Suprapubic skin (tissue), 4 donors: ENCODE data around the gene NCR1. TPM values are rescaled to one million over a fixed set of nuclear protein-coding genes. Genes with fewer than 3 reads are reported as not detected.
"Not testable (repeated sequence)": the region's sequence is repeated elsewhere in the genome, so short reads cannot be mapped to it uniquely, and the experiment has no call there.

Experiments used
- DNase-seq, 2 donors: peaks; one replicate each; pipeline ENCODE4 v3.0.0-alpha.2; 2019; ENCODE audit warnings: low spot score in 2 of 2
- H3K27ac ChIP-seq: fragments of 200-600 bp; sonication (generic); one replicate; pipeline ENCODE4 v1.5.1; 2019
- H3K27me3 ChIP-seq: fragments of 200-600 bp; sonication (generic); one replicate; pipeline ENCODE4 v1.5.1; 2019
- H3K36me3 ChIP-seq: fragments of 200-600 bp; sonication (generic); one replicate; pipeline ENCODE4 v1.5.1; 2019
- H3K4me1 ChIP-seq: fragments of 200-600 bp; sonication (generic); one replicate; pipeline ENCODE4 v1.5.1; 2019
- H3K4me3 ChIP-seq: fragments of 200-600 bp; sonication (generic); one replicate; pipeline ENCODE4 v1.5.1; 2019; ENCODE audit warnings: mild to moderate bottlenecking
- H3K9me3 ChIP-seq: fragments of 200-600 bp; sonication (generic); one replicate; pipeline ENCODE4 v1.5.1; 2019
- EP300 ChIP-seq: sonication (generic); formaldehyde crosslinking; IDR thresholded peaks from one replicate; pipeline ENCODE4 v1.6.1; 2017; ENCODE audit warnings: antibody characterized with exemption
- POLR2A ChIP-seq, 2 donors: fragments of 450-650 bp; IDR thresholded peaks; one replicate each; pipeline ENCODE4 v1.6.1; 2017; ENCODE audit warnings: antibody characterized with exemption in 2 of 2, mild to moderate bottlenecking in 2 of 2, moderate library complexity in 2 of 2
- POLR2AphosphoS5 ChIP-seq, 3 donors: sonication (generic); formaldehyde crosslinking; IDR thresholded peaks; one replicate each; pipeline ENCODE4 v1.6.1; 2017; ENCODE audit warnings: antibody characterized with exemption in 3 of 3
- WGBS: methylation state at CpG from one replicate; pipeline ENCODE4 v1.1.5; 2018; 5-methylcytosine and 5-hydroxymethylcytosine counted together
- total RNA-seq, 4 donors: library from RNA; depleted of rRNA; stranded (reverse); fragments of >200 nt; gene quantifications; one replicate each; pipeline ENCODE4 v1.1.0, GENCODE V29; 2016
- TF ChIP-seq, protein P1 (sequence below), 2 donors: fragments of 200-600 bp in 1 of 2; fragments of 450-650 bp in 1 of 2; sonication (generic) in 1 of 2; IDR thresholded peaks; one replicate each; pipeline ENCODE4 v1.5.1; 2016 to 2019; ENCODE audit warnings: antibody characterized with exemption in 2 of 2, mild to moderate bottlenecking in 1 of 2, moderate library complexity in 1 of 2

The NCR1 gene
- total RNA-seq, 4 donors from 2014 or later, result not detected

DNA sequence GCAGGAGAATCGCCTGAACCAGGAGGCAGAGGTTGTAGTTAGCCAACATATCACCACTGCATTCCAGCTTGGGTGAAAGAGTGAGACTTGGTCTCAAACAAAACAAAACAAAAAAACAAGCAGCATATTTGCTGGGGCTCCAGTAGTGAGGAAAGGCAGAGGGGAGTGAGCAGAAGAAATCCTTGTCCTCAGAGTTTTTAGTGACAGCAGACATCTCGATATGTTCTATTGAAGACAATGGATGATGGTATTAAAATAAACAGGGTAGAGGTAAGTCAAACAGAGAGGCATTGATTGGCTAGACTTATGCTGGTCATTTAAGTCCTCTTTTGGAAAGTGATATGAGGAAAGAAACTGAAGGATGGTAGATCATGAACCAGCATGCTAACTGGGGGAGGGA is 22.4 kb downstream of the NCR1 start:
- no peaks in the 10 kb centered on the region for H3K36me3 ChIP-seq
- peaks cover 11% of the 10 kb centered on the region for H3K9me3 ChIP-seq
- H3K27ac ChIP-seq, result no peak overlapping the region
- H3K4me3 ChIP-seq, result no peak overlapping the region
- DNase-seq, result no peak
- WGBS, result 92% methylated on average over 2 of the region's 2 CpGs
- TF ChIP-seq EP300 (no peak), POLR2A (IDR thresholded peaks at IDR 0.05) (no peak), POLR2AphosphoS5 (IDR thresholded peaks at IDR 0.05) (no peak)
- TF ChIP-seq, protein P1, sequence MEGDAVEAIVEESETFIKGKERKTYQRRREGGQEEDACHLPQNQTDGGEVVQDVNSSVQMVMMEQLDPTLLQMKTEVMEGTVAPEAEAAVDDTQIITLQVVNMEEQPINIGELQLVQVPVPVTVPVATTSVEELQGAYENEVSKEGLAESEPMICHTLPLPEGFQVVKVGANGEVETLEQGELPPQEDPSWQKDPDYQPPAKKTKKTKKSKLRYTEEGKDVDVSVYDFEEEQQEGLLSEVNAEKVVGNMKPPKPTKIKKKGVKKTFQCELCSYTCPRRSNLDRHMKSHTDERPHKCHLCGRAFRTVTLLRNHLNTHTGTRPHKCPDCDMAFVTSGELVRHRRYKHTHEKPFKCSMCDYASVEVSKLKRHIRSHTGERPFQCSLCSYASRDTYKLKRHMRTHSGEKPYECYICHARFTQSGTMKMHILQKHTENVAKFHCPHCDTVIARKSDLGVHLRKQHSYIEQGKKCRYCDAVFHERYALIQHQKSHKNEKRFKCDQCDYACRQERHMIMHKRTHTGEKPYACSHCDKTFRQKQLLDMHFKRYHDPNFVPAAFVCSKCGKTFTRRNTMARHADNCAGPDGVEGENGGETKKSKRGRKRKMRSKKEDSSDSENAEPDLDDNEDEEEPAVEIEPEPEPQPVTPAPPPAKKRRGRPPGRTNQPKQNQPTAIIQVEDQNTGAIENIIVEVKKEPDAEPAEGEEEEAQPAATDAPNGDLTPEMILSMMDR (IDR thresholded peaks at IDR 0.05), result no peak
- H3K4me1 ChIP-seq, result no peaks in the 10 kb centered on the region
- peaks cover 3% of the 10 kb centered on the region for H3K27me3 ChIP-seq

DNA sequence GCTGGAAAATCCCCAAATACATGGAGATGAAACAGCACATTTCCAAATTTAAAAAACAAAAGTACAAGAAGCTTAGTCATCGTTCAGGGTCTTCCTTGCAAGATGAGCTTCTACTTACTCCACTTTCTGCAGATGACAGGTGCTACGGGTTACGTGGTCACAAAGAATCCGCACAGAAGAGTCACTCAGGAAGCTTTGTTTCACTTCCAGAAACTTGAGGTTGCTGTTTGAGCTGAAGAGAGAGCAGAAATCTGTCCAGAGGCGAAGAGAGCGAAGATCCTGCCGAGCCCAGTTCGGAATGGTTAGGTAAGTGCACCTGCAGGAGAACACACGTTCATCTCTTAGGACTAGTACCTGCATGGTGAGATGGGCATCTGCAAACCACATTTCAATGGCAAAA is 32.0 kb downstream of the NCR1 start:
- TF ChIP-seq POLR2A (IDR thresholded peaks at IDR 0.05) (no peak), EP300 (no peak), POLR2AphosphoS5 (IDR thresholded peaks at IDR 0.05) (no peak)
- TF ChIP-seq, protein P1 (IDR thresholded peaks at IDR 0.05), result no peak
- WGBS, result 75% methylated on average over 9 of the region's 9 CpGs
- no peaks in the 10 kb centered on the region for H3K36me3 ChIP-seq

DNA sequence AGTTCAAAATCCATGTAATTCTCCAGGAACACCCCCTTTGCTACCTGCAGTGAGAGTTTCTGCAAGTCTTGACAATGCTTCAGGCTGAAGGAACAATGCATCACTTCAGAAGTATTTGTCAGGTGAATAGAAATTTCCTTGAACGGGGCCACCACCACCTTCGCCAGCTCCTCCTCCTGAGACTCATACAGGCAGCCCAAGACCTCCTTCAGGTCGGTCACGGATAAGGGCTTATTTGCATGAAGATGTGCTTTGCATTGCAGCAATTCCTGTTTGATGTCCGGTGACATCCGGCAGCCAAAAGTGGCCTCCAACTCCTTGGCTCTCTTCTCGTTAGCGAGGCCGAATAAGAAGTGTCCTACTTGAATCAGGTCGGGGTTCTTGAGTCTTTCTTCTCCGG is 33.0 kb downstream of the NCR1 start:
- no peaks in the 10 kb centered on the region for H3K4me1 ChIP-seq
- TF ChIP-seq, protein P1 (IDR thresholded peaks at IDR 0.05), result no peak
- TF ChIP-seq POLR2AphosphoS5 (IDR thresholded peaks at IDR 0.05), result no peak
- TF ChIP-seq EP300, result no peak
- no peak for TF ChIP-seq POLR2A (IDR thresholded peaks at IDR 0.05)
- H3K9me3 ChIP-seq, result no peaks in the 10 kb centered on the region
- WGBS, result 82% methylated on average over 11 of the region's 11 CpGs
- DNase-seq, result no peak
- H3K27ac ChIP-seq, result no peak overlapping the region
- peaks cover 5% of the 10 kb centered on the region for H3K27me3 ChIP-seq
- H3K4me3 ChIP-seq, result no peak overlapping the region
- no peaks in the 10 kb centered on the region for H3K36me3 ChIP-seq

More for the DNA sequence above, 32.0 kb downstream of the NCR1 start:
- Histone ChIP-seq H3K4me1 (no peaks in the 10 kb centered on the region), H3K4me3 (no peak overlapping the region), H3K27ac (no peak overlapping the region), H3K27me3 (peaks cover 5% of the 10 kb centered on the region), H3K9me3 (no peaks in the 10 kb centered on the region)
- no peak for DNase-seq

DNA sequence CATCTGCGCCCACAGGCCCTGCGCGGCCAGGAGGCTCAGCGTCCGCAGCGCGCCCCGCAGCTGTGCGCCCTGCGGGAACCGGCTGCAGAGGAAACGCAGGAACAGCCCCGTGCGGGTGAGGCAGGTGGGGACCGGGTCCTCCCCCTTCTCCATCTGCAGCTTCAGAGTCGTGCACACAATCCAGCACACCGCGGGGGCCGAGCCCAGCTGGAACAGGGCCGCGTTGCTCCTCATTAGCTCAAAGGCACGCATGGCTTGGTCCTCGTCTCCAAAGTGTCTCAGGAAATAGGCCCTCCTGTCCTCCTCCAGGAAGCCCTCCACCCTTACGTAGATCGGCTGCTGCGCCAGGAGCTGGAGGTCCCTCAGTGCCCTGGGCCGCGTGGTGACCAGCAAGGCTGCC is 33.6 kb downstream of the NCR1 start:
- DNase-seq, H3K36me3 ChIP-seq, H3K9me3 ChIP-seq, H3K27ac ChIP-seq, H3K4me3 ChIP-seq, H3K27me3 ChIP-seq, H3K4me1 ChIP-seq: not testable (repeated sequence)
- WGBS, result 86% methylated on average over 4 of the region's 28 CpGs

DNA sequence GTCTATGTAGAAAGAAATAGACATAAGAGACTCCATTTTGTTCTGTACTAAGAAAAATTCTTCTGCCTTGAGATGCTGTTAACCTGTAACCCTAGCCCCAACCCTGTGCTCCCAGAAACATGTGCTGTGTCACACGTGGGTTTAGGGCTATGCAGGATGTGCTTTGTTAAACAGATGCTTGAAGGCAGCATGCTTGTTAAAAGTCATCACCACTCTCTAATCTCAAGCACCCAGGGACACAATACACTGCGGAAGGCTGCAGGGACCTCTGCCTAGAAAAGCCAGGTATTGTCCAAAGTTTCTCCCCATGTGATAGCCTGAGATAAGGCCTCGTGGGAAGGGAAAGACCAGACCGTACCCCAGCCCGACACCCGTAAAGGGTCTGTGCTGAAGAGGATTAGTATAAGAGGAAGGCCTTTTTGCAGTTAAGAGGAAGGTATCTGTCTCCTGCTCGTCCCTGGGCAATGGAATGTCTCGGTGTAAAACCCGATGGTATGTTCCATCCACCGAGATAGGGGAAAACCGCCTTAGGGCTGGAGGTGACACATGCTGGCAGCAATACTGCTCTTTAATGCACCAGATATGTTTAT is 37.9 kb downstream of the NCR1 start:
- not testable (repeated sequence) for H3K4me1 ChIP-seq, H3K4me3 ChIP-seq, H3K27me3 ChIP-seq, H3K27ac ChIP-seq, H3K36me3 ChIP-seq, H3K9me3 ChIP-seq, DNase-seq
- 47% methylated on average over 11 of the region's 11 CpGs for WGBS

DNA sequence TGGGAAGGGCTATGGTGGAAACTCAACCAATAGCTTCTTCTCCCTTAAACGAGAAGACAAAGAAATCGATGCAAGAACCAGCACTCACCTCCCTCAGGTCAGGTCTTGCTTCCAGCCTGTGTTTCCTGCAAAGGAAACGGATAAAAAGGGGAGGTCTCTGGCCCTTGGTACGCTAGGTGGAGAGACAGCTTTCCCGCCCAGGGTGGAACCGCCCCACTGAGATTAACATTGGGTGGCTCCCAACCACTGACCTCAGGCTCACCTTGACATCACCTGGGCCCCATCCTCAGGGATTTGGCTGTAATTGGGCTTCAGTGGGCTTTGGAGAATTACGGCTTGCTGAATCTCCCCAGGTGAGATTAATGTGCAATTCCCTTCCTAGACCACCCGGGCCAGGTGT is 41.4 kb downstream of the NCR1 start, which contains the start of gene NLRP7:
Gene NLRP7, minus strand, starts transcription at position 150 of the 400 bp plus-strand sequence.
- Histone ChIP-seq H3K4me1 (no peaks in the 10 kb centered on the region), H3K36me3 (no peaks in the 10 kb centered on the region), H3K9me3 (no peaks in the 10 kb centered on the region), H3K27me3 (peaks cover 7% of the 10 kb centered on the region), H3K4me3 (no peak within 1 kb of the TSS), H3K27ac (no peak within 1 kb of the TSS)
- WGBS, result 81% methylated on average over 8 of the region's 8 CpGs
- DNase-seq, result no peak
- TF ChIP-seq, protein P1 (IDR thresholded peaks at IDR 0.05), result no peak
- TF ChIP-seq POLR2A (IDR thresholded peaks at IDR 0.05) (no peak), POLR2AphosphoS5 (IDR thresholded peaks at IDR 0.05) (no peak), EP300 (no peak)
